ENCODE results near the gene FHAD1.

DNA sequence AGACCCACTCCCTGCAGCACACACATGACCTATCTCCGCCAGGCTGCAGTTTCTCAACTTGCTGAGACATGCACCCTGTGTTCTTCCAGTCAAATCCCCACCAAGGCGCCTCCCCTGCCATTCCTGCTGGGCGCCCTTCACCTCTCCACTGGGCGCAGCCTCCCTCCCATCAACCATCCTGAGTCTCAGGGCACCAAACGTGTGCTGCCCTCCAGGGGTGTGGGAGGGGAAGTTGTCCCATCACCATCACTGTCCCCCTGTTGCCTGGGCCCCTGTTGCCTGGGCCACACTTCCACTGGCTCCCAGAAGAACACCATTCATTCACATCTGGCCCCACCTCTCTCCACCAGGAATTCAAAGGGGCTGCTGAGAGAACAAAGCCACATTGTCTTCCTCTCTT is 117.7 kb downstream of the FHAD1 start:
- TF ChIP-seq, protein P1, sequence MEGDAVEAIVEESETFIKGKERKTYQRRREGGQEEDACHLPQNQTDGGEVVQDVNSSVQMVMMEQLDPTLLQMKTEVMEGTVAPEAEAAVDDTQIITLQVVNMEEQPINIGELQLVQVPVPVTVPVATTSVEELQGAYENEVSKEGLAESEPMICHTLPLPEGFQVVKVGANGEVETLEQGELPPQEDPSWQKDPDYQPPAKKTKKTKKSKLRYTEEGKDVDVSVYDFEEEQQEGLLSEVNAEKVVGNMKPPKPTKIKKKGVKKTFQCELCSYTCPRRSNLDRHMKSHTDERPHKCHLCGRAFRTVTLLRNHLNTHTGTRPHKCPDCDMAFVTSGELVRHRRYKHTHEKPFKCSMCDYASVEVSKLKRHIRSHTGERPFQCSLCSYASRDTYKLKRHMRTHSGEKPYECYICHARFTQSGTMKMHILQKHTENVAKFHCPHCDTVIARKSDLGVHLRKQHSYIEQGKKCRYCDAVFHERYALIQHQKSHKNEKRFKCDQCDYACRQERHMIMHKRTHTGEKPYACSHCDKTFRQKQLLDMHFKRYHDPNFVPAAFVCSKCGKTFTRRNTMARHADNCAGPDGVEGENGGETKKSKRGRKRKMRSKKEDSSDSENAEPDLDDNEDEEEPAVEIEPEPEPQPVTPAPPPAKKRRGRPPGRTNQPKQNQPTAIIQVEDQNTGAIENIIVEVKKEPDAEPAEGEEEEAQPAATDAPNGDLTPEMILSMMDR (IDR thresholded peaks at IDR 0.05): peak in 2 of 4 experiments; percentile 5 to 50
- no peak for TF ChIP-seq POLR2A (IDR thresholded peaks at IDR 0.05)
- TF ChIP-seq POLR2AphosphoS5 (IDR thresholded peaks at IDR 0.05): no peak

Data from prostate gland (tissue), 2 donors.